GM13977 (cell line): ENCODE measurements around the gene ACTBL2.

ENCODE experiments used
- DNase-seq: peaks from one replicate; pipeline ENCODE4 v3.0.0; 2012; ENCODE audit warnings: low spot score
- CTCF ChIP-seq: IDR thresholded peaks from 2 replicates; pipeline ENCODE4 v1.5.1; 2012; ENCODE audit warnings: mild to moderate bottlenecking, control low read depth; ENCODE audit not compliant: insufficient read depth; ENCODE audit errors: extremely low read depth, missing control alignments
- in situ Hi-C: fragments of 300-500 bp; cut with MboI; formaldehyde crosslinking; loops from one replicate; pipeline ENCODE4 v1.12.0; 2022; ENCODE audit warnings: low sequenced_read_pairs, low pct_unique_long_range_greater_than_20kb, mixed read lengths, inconsistent platforms; ENCODE audit not compliant: unreplicated experiment

The ACTBL2 gene

GRCh38 chr5:57494104-57495098 is 11.8 kb upstream of the ACTBL2 start:
- in situ Hi-C loops, result no loop called here
- no peak for DNase-seq
- TF ChIP-seq CTCF, result no peak

DNA sequence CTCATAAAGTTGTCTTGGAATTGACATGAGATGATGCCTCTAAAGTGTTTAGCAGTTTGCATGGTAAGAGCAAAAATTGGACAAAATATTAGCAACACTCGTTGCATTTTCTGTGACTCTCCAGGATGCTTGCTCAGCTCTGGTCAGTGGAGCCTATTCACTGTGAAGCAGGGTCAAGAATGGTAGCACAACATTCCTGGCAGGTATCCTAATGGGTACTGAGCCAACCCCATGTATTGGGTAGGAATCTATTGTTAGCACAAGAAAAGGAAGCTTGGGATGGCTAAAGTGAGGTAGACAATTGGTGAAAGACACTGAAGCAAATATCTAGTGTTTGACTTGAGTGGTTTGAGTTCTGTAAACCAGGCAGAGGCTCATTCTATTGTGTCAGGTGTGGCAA is 10.4 kb upstream of the ACTBL2 start:
- in situ Hi-C loops, result no loop called here
- no peak for DNase-seq

DNA sequence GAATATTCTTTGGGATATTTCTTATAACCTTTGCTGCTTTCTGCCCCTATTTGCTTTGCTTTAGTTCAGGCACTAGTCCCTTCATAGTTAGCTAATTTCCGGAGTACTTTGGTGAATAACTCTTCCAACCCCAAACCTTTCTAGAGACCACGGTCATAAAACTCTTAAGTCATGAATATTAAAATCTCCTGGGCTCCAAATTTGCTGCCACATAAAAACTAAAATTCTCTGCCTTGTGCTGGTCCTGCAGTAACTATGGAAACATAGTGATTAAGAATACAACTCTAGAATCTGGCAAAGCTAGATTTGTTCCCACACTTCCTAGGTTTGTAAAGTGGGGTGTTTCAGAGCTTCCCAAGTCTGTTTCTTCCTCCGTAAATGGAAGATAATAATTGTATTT is 10.0 kb upstream of the ACTBL2 start:
- in situ Hi-C loops, result no loop called here
- TF ChIP-seq CTCF, result no peak
- DNase-seq, result no peak

More for the DNA sequence above, 10.4 kb upstream of the ACTBL2 start:
- TF ChIP-seq CTCF, result no peak

- no peak for TF ChIP-seq CTCF
- DNase-seq, result no peak
- in situ Hi-C loops, result no loop called here
These were observed 8.9 kb upstream of the ACTBL2 start for GRCh38 chr5:57491369-57491965.

DNA sequence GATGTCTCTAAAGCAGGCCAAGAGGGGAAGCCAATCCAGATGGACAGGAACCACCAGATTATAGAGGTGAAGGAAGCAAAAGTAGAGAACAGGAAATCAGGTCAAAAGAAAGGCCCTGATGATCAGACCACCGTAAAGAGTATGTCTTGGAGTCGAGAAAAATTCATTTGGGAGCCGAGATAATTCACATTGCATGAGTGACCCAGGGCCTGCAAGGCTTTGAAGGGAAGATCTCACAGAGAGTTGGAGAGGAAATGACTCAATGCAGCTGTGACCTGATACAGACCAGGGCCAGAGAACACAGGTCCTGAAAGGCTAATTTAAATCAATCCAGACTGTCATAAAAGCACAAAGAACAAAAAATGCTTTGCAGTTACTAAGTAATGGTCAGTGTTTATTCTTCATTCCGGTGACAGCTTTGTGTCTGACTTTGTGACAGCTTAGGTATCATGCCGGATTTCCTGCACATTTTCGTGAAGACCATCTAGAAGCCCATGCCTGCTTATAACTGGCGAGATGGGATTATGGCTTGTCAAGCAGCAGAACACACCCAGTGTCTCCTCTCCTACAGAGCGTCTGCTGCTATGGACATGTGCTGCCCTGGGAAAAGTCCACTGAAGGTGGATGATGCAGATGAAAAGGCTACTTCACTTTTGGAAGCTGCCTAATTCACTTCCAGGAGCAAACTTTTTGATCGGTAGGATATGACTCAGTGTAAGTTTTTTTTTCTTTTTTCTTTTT is 5.8 kb upstream of the ACTBL2 start:
- in situ Hi-C loops, result no loop called here
- no peak for DNase-seq
- no peak for TF ChIP-seq CTCF

GRCh38 chr5:57486027-57486602 is 3.5 kb upstream of the ACTBL2 start:
- in situ Hi-C loops, result no loop called here
- TF ChIP-seq CTCF, result no peak
- no peak for DNase-seq
